ENCODE results near the gene FGFR2. TPM values are rescaled to one million over a fixed set of nuclear protein-coding genes. Genes with fewer than 3 reads are reported as not detected.

The FGFR2 gene
- total RNA-seq, 1 donor from 2014 or later: 4.4 TPM

DNA sequence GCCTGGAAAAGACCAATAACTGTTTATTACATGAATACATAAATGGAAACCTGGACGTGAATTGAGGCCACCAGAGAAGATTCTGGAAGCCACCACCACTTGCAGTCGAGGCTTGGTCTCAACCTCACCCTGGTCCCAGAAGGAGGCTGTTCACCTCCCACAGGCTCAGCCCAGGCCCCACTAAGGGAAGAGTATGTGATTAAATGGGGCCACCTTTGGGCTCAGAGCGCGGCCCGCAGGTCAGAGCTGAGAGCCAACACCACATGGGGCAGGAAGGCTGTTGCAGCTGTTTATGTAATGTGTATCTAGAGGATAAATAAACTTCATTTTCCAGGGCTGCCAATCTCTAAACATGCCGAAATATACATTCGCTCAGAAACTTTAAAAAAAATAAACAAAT is 17.6 kb upstream of the FGFR2 start:
- intact Hi-C loops (cut with DNase I): no loop called here
- TF ChIP-seq, protein P1, sequence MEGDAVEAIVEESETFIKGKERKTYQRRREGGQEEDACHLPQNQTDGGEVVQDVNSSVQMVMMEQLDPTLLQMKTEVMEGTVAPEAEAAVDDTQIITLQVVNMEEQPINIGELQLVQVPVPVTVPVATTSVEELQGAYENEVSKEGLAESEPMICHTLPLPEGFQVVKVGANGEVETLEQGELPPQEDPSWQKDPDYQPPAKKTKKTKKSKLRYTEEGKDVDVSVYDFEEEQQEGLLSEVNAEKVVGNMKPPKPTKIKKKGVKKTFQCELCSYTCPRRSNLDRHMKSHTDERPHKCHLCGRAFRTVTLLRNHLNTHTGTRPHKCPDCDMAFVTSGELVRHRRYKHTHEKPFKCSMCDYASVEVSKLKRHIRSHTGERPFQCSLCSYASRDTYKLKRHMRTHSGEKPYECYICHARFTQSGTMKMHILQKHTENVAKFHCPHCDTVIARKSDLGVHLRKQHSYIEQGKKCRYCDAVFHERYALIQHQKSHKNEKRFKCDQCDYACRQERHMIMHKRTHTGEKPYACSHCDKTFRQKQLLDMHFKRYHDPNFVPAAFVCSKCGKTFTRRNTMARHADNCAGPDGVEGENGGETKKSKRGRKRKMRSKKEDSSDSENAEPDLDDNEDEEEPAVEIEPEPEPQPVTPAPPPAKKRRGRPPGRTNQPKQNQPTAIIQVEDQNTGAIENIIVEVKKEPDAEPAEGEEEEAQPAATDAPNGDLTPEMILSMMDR (IDR thresholded peaks at IDR 0.05): no peak
- Histone ChIP-seq H3K4me3 (no peak overlapping the region), H3K27ac (no peak overlapping the region), H3K4me1 (no peaks in the 10 kb centered on the region), H3K36me3 (no peaks in the 10 kb centered on the region), H3K9me3 (no peaks in the 10 kb centered on the region), H3K27me3 (no peaks in the 10 kb centered on the region)
- no peak for DNase-seq (ENCODE audit: low spot score in 2 of 2)

DNA sequence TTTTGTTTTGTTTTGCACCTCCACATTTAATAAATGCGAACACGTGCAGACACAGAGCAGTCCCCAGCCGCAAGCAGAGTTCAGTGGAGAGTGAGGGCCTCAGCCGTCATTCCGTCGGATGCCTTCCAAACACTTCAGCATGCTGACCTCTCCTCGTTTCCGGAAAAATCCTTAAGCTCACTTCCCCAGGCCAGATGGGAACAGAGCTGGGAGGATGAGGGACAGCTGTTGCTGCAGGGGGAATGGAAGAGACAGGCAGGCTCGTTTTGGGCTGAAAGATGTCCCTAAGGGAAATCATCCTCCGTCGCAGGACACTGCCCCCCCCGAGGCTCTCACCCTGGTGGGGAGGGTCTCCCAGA is 17.2 kb upstream of the FGFR2 start:
- Histone ChIP-seq H3K27me3 (no peaks in the 10 kb centered on the region), H3K27ac (no peak overlapping the region), H3K9me3 (no peaks in the 10 kb centered on the region), H3K36me3 (no peaks in the 10 kb centered on the region), H3K4me3 (no peak overlapping the region), H3K4me1 (no peaks in the 10 kb centered on the region)
- intact Hi-C loops (cut with DNase I): no loop called here
- TF ChIP-seq, protein P1 (IDR thresholded peaks at IDR 0.05): no peak
- no peak for DNase-seq (ENCODE audit: low spot score in 2 of 2)

GRCh38 chr10:121614613-121615434 is 16.6 kb upstream of the FGFR2 start:
- H3K27ac ChIP-seq: no peak overlapping the region
- no peaks in the 10 kb centered on the region for H3K4me1 ChIP-seq
- TF ChIP-seq, protein P1 (IDR thresholded peaks at IDR 0.05): no peak
- H3K27me3 ChIP-seq: no peaks in the 10 kb centered on the region
- intact Hi-C loops (cut with DNase I): no loop called here
- no peaks in the 10 kb centered on the region for H3K9me3 ChIP-seq
- no peaks in the 10 kb centered on the region for H3K36me3 ChIP-seq
- H3K4me3 ChIP-seq: no peak overlapping the region
- no peak for DNase-seq (ENCODE audit: low spot score in 2 of 2)

GRCh38 chr10:121613456-121613855 is 15.2 kb upstream of the FGFR2 start:
- TF ChIP-seq, protein P1 (IDR thresholded peaks at IDR 0.05): no peak
- Histone ChIP-seq H3K36me3 (no peaks in the 10 kb centered on the region), H3K9me3 (no peaks in the 10 kb centered on the region), H3K27ac (no peak overlapping the region), H3K27me3 (no peaks in the 10 kb centered on the region), H3K4me1 (no peaks in the 10 kb centered on the region), H3K4me3 (no peak overlapping the region)
- intact Hi-C loops (cut with DNase I): no loop called here
- DNase-seq (ENCODE audit: low spot score in 2 of 2): no peak

- H3K27me3 ChIP-seq: no peaks in the 10 kb centered on the region
- H3K4me3 ChIP-seq: no peak overlapping the region
- DNase-seq (ENCODE audit: low spot score in 2 of 2): no peak
- intact Hi-C loops (cut with DNase I): no loop called here
- no peaks in the 10 kb centered on the region for H3K36me3 ChIP-seq
- H3K27ac ChIP-seq: no peak overlapping the region
- TF ChIP-seq, protein P1 (IDR thresholded peaks at IDR 0.05): no peak
- H3K4me1 ChIP-seq: no peaks in the 10 kb centered on the region
- no peaks in the 10 kb centered on the region for H3K9me3 ChIP-seq
Observed at GRCh38 chr10:121611393-121612159, 13.3 kb upstream of the FGFR2 start.

Measured in ascending aorta (tissue), 2 donors.